ENCODE results near the gene PGM2.

Gene PGM2

DNA sequence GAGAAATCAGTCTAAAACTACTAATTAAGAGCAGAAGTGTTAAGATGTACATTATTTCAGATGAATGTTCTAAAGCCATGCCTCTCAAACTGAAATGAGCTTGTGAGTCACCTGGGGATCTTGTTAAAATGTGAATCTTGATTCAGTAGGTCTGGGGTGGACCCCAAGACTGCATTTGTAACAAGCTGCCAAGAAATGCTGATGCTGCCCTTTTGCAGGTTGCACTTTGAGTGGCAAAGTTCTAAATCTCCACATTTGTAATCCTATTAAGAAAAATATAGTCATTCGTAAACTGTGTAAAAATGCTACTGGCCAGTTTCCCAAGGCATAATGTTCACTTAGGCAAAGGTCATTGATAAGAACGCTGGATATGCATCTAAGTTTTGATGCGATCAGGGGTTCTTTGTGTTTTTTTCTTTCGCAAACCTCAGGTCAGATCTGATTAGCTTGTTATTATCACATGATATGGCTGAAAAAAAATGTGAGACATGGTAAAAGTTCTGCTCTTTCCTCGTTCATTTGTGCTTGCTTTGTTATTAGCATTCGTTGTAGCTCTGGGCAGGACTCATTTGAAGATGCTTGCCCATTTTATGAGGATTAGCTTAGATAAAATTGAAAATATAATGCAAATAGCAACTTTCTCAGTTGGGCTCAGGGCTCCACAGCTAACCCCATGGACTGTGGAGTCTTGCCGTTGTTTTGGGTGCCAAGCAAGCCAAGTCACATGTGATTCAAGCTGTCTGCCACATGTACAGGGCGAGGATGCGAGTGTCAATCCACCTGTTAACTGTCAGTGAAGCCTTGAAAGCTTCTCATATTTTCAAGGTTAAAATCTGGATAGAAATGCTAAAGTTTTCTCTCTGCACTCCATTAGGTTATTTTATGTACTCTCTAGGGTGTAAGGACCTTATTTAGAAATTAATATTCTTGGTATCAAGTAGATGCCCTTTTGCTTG is 76.5 kb downstream of the PGM2 start:
- no peak for DNase-seq (ENCODE audit: low read depth)

DNA sequence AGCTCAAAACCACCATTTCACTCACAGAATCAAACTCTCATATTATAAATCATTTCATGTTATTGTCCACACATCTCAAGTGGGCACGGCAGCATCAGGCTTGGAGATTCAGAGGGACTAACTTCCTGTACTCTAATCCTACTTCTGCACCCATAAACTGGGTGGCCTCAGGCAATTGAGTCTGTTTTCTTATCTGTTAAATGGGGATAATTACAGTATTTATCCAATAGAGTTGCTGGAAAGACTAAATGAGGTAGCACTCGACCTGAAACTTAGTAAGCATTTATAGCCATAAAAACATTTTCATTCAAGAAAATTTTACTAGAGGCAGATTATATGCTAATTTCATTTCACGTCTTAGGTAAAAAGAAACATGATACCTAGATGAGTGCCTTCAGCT is 77.4 kb downstream of the PGM2 start:
- DNase-seq (ENCODE audit: low read depth), result no peak

DNA sequence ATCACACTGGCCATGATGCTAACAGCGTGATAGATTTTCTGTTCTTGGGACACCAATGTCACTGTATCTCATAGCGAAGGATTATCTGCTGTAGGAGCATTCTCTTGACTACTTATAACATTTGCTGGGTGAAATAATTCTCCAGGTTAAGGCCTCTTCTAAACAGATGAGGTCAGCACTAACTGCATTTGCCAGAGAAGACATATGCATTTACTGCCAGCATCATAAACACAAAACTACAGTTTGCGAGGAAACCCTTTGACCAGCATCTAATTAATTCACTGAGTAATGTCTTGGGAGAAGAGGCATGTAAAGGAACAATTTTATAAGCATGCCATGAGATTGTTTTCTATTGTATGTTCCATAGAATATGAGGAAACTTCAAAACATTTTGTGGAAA is 78.3 kb downstream of the PGM2 start:
- DNase-seq (ENCODE audit: low read depth), result no peak

DNA sequence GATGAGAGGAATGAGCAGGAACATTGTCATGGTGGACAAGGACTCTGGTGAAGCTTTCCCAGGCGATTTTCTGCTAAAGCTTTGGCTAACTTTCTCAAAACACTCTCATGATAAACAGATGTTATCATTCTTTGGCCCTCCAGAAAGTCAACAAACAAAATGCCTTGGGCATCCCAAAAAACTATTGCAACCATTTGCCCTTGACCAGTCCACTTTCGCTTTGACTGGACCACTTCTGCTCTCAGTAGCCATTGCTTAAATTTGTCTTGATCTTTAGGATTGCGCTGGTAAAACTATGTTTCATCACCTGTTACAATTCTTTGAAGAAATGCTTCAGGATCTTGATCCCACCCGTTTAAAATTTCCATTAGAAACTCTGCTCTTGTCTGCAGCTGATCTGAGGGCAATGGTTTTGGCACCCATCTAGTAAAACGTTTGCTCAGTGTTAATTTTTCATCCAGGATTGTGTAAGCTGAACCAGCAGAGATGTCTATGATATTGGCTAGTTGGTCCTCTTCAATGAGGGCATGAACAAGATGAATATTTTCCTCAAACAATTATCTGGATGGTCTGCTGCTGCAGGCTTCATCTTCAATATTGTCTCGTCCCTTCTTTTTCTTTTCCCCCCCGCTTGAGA is 79.2 kb downstream of the PGM2 start:
- DNase-seq (ENCODE audit: low read depth), result no peak

DNA sequence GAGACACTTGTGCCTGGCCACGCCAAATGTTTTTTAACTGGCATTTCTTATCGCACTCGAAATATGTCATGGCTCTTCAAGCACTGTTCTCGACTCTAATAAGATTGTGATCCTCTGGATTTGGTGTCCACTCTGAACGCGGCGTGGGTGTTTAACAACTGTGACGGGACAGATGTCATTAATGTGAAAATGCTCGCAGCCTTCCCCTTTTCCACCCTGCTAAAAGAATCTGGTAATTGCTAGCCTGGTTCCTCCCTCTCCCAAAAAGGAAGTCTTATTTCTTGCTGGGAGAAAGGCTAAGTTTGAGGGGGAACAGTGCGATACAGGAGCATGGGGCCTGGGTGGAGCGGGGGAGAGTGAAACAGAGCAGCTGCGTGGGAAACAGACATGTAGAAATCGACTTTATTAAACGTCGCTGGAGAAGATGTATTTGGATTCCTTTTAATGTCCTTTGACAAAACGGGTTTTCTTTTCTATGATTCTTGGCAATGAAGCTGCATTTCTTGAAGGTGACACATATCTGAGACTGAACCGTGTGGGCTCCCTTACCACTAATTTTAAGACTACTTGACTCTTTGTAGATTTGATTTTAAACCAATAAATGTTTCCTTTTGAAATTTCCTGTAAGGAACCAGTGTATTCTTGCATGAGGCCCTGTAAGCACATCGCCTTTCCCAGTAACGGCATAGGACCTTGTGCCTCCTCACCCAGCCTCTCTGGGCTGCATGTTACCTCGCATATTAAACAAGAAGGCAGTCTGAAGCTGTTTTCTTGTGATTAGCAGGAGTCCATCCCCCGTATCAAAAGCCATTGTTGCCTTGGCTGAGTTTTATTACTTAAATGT is 82.2 kb downstream of the PGM2 start:
- no peak for DNase-seq (ENCODE audit: low read depth)

DNA sequence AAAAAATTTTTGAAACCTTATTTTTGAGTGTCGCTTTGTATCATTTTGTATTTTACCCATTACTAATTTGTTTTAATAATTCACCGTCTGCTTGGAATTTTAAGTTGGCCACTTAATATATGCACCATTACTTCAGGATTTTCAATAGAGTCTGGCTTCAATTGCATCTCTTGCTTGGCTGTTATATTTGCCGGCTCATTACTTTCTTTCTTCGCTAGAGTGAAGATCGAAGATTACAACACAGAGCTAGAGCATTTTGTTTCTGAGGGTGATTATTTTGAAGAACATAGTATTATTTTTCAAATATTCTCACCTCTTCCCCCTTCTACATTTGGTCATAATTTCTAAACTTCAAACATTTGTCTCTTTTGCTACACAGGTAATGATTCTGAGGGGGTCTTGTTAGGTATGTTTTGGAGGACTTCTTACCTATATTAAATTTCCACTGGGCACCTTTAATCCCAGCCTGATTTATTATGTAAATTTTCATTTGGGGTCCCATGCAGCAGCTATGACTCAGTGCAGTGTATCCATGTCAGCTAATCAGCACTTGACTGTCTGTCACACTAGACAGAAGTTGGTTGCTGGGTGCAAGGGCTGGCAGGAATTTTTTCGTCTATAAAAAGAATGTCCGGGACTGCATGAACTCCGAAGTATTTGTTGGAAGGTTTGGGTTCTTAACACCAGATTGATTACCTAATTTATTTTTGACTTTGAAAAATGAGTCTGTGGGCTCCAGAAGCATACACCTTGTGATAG is 83.0 kb downstream of the PGM2 start:
- DNase-seq (ENCODE audit: low read depth), result no peak

DNA sequence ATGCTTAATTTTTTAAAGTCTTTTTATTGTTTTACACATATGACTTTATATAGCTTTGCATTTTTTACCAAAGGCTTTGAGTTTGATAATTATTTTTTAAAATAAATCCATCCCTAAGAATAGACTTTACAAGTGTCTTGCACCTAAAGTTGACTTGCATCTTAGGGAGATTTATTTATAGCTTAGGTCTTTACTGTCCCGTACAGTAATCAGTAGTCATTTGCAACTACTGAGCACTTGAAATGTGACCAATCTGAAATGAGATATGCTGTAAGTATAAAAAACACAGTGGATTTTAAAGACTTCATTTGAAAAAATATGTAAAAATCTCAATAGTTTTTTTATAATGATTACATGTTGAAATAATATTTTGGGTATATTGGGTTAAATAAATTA is 83.6 kb downstream of the PGM2 start:
- DNase-seq (ENCODE audit: low read depth), result no peak

Measured in stimulated activated CD8-positive, alpha-beta memory T cell treated with anti-CD3 and anti-CD28 coated beads, Interleukin-7, amount 100 ng/mL, for 24 hours (primary cell).